GM12878 (cell line): Measurements from ENCODE around the gene SLC6A3. TPM values are rescaled to one million over a fixed set of nuclear protein-coding genes. Genes with fewer than 3 reads are reported as not detected.

ENCODE experiments used
- ATAC-seq: fragments of 200-7000 bp; cut with Tn5 transposase; 3 replicates; pipeline ENCODE4 v1.9.1; 2020; ENCODE audit warnings: mild to moderate bottlenecking, moderate library complexity
- BruUV-seq: library from RNA; stranded (reverse); fragments of 400-500 nt; replicated peaks from 2 replicates; lab custom pipeline; 2021; lab: Mats Ljungman, UMichigan
- CTCF ChIA-PET: fragments of 300-600 bp; sonication (Branson Sonifier 250); formaldehyde crosslinking; extraction: SDS; loops from one replicate; lab custom pipeline; 2021; ENCODE audit warnings: inconsistent platforms; lab: Yijun Ruan, JAX
- POLR2A ChIA-PET: fragments of 350-600 bp; formaldehyde crosslinking; extraction: SDS; loops from one replicate; lab custom pipeline; 2021; ENCODE audit warnings: inconsistent platforms; lab: Charles Lee
- RAD21 ChIA-PET: fragments of 300-600 bp; sonication (Branson Sonifier 250); formaldehyde crosslinking; loops from one replicate; lab custom pipeline; 2023; ENCODE audit warnings: antibody characterized with exemption; ENCODE audit not compliant: unreplicated experiment; lab: Charles Lee
- SMC1A ChIA-PET: fragments of 300-600 bp; sonication (Branson Sonifier 250); formaldehyde crosslinking; loops from one replicate; lab custom pipeline; 2023; ENCODE audit not compliant: unreplicated experiment, uncharacterized antibody; lab: Charles Lee
- DNase-seq: peaks from one replicate; pipeline ENCODE4 v3.0.0-alpha.2; 2011; ENCODE audit warnings: low read depth, low spot score
- FAIRE-seq: peaks from 3 replicates; lab custom pipeline; 2011; peaks lifted over from hg19 to GRCh38; lab: Jason Lieb, UNC
- H2AFZ ChIP-seq: 2 replicates; pipeline ENCODE4 v1.6.0; 2011; ENCODE audit warnings: low read depth, low read length, control low read depth; ENCODE audit not compliant: control insufficient read depth
- H3K27ac ChIP-seq: 2 replicates; pipeline ENCODE4 v1.5.1; 2011; ENCODE audit warnings: control low read depth; ENCODE audit not compliant: control insufficient read depth, insufficient read depth
- H3K27me3 ChIP-seq, 2 experiments: replicated peaks in 1 of 2; 2 replicates each; pipeline versions ENCODE4 v1.6.0 to v1.6.1; 2011; ENCODE audit warnings: low read length in 1 of 2; ENCODE audit not compliant: control insufficient read depth in 2 of 2, insufficient read depth in 2 of 2
- H3K36me3 ChIP-seq, 2 experiments: 2 replicates each; pipeline ENCODE4 v1.5.1; 2011; ENCODE audit warnings: low read length in 1 of 2; ENCODE audit not compliant: control insufficient read depth in 2 of 2, insufficient read depth in 2 of 2
- H3K4me1 ChIP-seq: 2 replicates; pipeline ENCODE4 v1.6.1; 2011; ENCODE audit warnings: mild to moderate bottlenecking, low read length, moderate library complexity, mixed read lengths; ENCODE audit not compliant: control insufficient read depth, insufficient read depth
- H3K4me2 ChIP-seq: 2 replicates; pipeline ENCODE4 v1.6.0; 2011; ENCODE audit warnings: control low read depth; ENCODE audit not compliant: control insufficient read depth, insufficient read depth
- H3K4me3 ChIP-seq: fragments of 200-600 bp; sonication (generic); 2 replicates; pipeline ENCODE4 v1.5.1; 2016
- H3K79me2 ChIP-seq: 2 replicates; pipeline ENCODE4 v1.6.0; 2011; ENCODE audit warnings: low read length; ENCODE audit not compliant: control insufficient read depth, insufficient read depth
- H3K9ac ChIP-seq: 2 replicates; pipeline ENCODE4 v1.8.0; 2011; ENCODE audit warnings: low read length, control low read depth, mixed read lengths; ENCODE audit not compliant: control insufficient read depth, insufficient read depth
- H3K9me3 ChIP-seq: replicated peaks from 3 replicates; pipeline ENCODE4 v1.5.1; 2011; ENCODE audit warnings: mild to moderate bottlenecking, low read length; ENCODE audit not compliant: control insufficient read depth, insufficient read depth
- H4K20me1 ChIP-seq: 2 replicates; pipeline ENCODE4 v1.6.0; 2011; ENCODE audit not compliant: control insufficient read depth, insufficient read depth
- ASH2L ChIP-seq: fragments of 300-600, 200-600 bp; sonication (generic); IDR thresholded peaks from 2 replicates; pipeline ENCODE4 v1.6.1; 2017; ENCODE audit warnings: low read depth, mild to moderate bottlenecking, borderline replicate concordance
- BACH1 ChIP-seq: fragments of 450-650 bp; IDR thresholded peaks from 2 replicates; pipeline ENCODE4 v1.6.1; 2017; ENCODE audit warnings: mild to moderate bottlenecking, borderline replicate concordance
- EED ChIP-seq: sonication (generic); IDR thresholded peaks from 2 replicates; pipeline ENCODE4 v1.6.1; 2016; ENCODE audit warnings: antibody characterized with exemption, low read depth
- ETV6 ChIP-seq, 2 experiments: fragments of 450-650 bp in 1 of 2; IDR thresholded peaks in 1 of 2; conservative IDR thresholded peaks in 1 of 2; 2 replicates each; pipeline ENCODE4 v1.6.1; 2014; ENCODE audit warnings: antibody characterized with exemption in 1 of 2, borderline replicate concordance in 1 of 2, low read depth in 1 of 2, mild to moderate bottlenecking in 1 of 2, moderate library complexity in 1 of 2
- MYB ChIP-seq: fragments of 150-350 bp; IDR thresholded peaks from 2 replicates; pipeline ENCODE4 v1.6.1; 2014; ENCODE audit warnings: mild to moderate bottlenecking, low read depth, low read length, borderline replicate concordance
- RELA ChIP-seq: fragments of 450-650 bp; IDR thresholded peaks from 2 replicates; pipeline ENCODE4 v1.8.0; 2014; ENCODE audit warnings: borderline replicate concordance; ENCODE audit not compliant: partially characterized antibody
- SIN3A ChIP-seq: IDR thresholded peaks from 2 replicates; pipeline ENCODE4 v1.6.1; 2012; ENCODE audit warnings: low read depth, low read length, improper control_type of control experiment
- TARDBP ChIP-seq: IDR thresholded peaks from 2 replicates; pipeline ENCODE4 v1.6.1; 2016; ENCODE audit warnings: borderline replicate concordance
- TCF12 ChIP-seq: IDR thresholded peaks from 2 replicates; pipeline ENCODE4 v1.6.1; 2011; ENCODE audit warnings: low read depth, mild to moderate bottlenecking, low read length
- TCF3 ChIP-seq: IDR thresholded peaks from 2 replicates; pipeline ENCODE4 v1.6.1; 2012; ENCODE audit warnings: low read depth, mild to moderate bottlenecking, low read length, borderline replicate concordance; ENCODE audit not compliant: insufficient read depth
- YY1 ChIP-seq: IDR thresholded peaks from 2 replicates; pipeline ENCODE4 v1.6.1; 2011; ENCODE audit warnings: low read depth, mild to moderate bottlenecking, low read length
- WGBS: methylation state at CpG from one replicate; pipeline ENCODE4 v1.1.6; 2016; ENCODE audit warnings: low lambda C conversion rate; ENCODE audit not compliant: insufficient replicate concordance, insufficient coverage; ENCODE audit errors: missing lambda C conversion rate; 5-methylcytosine and 5-hydroxymethylcytosine counted together
- in situ Hi-C: fragments of 300-500 bp; cut with MboI; formaldehyde crosslinking; loops from 9 replicates; pipeline ENCODE4 v1.14.3; 2018; ENCODE audit warnings: mixed read lengths
- intact Hi-C: fragments of 100-400 bp; cut with micrococcal nuclease; formaldehyde crosslinking; loops from one replicate; pipeline ENCODE4 v1.14.2; 2022; ENCODE audit not compliant: unreplicated experiment
- polyA plus RNA-seq, 11 experiments: library from polyadenylated mRNA; depleted of rRNA in 4 of 11; unstranded in 6 of 11; stranded (reverse) in 5 of 11; fragments of >200 nt; fragmentation: Nextera tagmentation in 4 of 11; fragmentation: Illumina TruSeq in 1 of 11; extraction: Ambion mirVana in 4 of 11; extraction: Trizol in 1 of 11; gene quantifications; 1 replicate in 1 of 11; 2 replicates in 10 of 11; pipeline versions ENCODE4 v1.2.1 to v1.2.3, GENCODE V29; 2011 to 2016; ENCODE audit warnings: inconsistent platforms in 2 of 11, missing spikeins in 2 of 11, low read depth in 1 of 11
- total RNA-seq, 4 experiments: library from RNA; depleted of rRNA in 3 of 4; stranded (reverse); fragments of >200 nt in 3 of 4; fragmentation: Illumina TruSeq in 1 of 4; extraction: Trizol in 1 of 4; gene quantifications; 2 replicates each; pipeline versions ENCODE4 v1.2.1 to v1.2.3, GENCODE V29; 2013 to 2021
- TF ChIP-seq, protein P1 (sequence below): fragments of 450-650 bp; IDR thresholded peaks from 2 replicates; pipeline ENCODE4 v1.6.1; 2017; ENCODE audit warnings: mild to moderate bottlenecking, moderate library complexity
- TF ChIP-seq, protein P2 (sequence below): fragments of 450-650 bp; IDR thresholded peaks from 2 replicates; pipeline ENCODE4 v1.6.1; 2018; ENCODE audit warnings: borderline replicate concordance, mild to moderate bottlenecking; ENCODE audit not compliant: partially characterized antibody
- TF ChIP-seq, protein P3 (sequence below): IDR thresholded peaks from 2 replicates; pipeline ENCODE4 v1.6.1; 2011; ENCODE audit warnings: low read depth, mild to moderate bottlenecking, low read length, moderate library complexity, borderline replicate concordance; ENCODE audit errors: extremely low read depth

SLC6A3 gene
- total and polyA plus RNA-seq, 10 of the 15 experiments (the other 5 are each of a cell fraction or from before 2014, with no cell fraction given): 0.01 TPM; not detected in 9

DNA sequence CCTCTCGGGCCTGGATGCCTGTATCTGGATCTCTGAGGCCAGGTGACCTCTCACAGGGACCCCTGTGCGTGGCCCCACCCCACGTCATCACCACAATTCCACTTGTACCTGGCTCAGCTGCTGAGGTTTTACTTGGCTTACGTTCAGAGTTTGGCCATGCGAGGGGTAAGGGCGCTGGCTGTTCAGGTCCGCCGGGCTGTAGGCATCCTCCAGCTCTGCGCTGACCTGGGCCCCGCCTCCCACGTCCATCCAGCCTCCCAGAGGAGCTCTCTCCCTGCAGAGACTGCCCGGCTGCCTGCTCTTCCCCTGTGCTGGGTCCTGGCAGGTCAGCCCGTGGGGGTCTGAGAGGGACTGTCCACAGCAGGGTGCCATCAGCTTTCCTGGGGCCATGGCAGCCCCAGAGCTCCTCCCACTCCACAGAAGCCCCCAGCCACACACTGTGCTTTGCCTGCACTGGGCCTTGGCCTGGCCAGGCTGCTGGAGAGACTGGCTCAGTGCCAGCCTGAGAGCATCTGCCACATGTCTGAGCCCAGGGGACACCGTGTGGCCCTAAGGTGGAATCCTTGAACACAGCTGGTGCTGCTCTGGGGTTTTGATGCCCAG is 43.6 kb downstream of the SLC6A3 start:
- Histone ChIP-seq H3K4me2 (no peak overlapping the region), H3K79me2 (no peaks in the 10 kb centered on the region), H3K9ac (no peak overlapping the region), H3K36me3 (no peaks in the 10 kb centered on the region), H3K9me3 (no peaks in the 10 kb centered on the region; the same call in 2 of the 3 replicates), H3K4me1 (no peaks in the 10 kb centered on the region), H3K4me3 (no peak overlapping the region), H2AFZ (no peak overlapping the region), H3K27me3 (peaks cover 1 to 4% of the 10 kb centered on the region in 2 experiments; a peak in 2 of 4 replicates), H4K20me1 (no peaks in the 10 kb centered on the region), H3K27ac (no peak overlapping the region)
- POLR2A ChIA-PET: no interaction called here
- intact Hi-C loops (no loop called here), in situ Hi-C loops (no loop called here)
- TF ChIP-seq RELA (no peak), TCF3 (no peak), MYB (no peak), ETV6 (conservative IDR thresholded peaks at IDR 0.05 in 1 of 2, IDR thresholded peaks at IDR 0.05 in 1 of 2; ENCODE audit: borderline replicate concordance in 1 of 2, low read depth in 1 of 2) (no peak), TCF12 (no peak), BACH1 (no peak), YY1 (no peak), TARDBP (no peak), ASH2L (no peak), EED (no peak), SIN3A (no peak)
- TF ChIP-seq, protein P1, sequence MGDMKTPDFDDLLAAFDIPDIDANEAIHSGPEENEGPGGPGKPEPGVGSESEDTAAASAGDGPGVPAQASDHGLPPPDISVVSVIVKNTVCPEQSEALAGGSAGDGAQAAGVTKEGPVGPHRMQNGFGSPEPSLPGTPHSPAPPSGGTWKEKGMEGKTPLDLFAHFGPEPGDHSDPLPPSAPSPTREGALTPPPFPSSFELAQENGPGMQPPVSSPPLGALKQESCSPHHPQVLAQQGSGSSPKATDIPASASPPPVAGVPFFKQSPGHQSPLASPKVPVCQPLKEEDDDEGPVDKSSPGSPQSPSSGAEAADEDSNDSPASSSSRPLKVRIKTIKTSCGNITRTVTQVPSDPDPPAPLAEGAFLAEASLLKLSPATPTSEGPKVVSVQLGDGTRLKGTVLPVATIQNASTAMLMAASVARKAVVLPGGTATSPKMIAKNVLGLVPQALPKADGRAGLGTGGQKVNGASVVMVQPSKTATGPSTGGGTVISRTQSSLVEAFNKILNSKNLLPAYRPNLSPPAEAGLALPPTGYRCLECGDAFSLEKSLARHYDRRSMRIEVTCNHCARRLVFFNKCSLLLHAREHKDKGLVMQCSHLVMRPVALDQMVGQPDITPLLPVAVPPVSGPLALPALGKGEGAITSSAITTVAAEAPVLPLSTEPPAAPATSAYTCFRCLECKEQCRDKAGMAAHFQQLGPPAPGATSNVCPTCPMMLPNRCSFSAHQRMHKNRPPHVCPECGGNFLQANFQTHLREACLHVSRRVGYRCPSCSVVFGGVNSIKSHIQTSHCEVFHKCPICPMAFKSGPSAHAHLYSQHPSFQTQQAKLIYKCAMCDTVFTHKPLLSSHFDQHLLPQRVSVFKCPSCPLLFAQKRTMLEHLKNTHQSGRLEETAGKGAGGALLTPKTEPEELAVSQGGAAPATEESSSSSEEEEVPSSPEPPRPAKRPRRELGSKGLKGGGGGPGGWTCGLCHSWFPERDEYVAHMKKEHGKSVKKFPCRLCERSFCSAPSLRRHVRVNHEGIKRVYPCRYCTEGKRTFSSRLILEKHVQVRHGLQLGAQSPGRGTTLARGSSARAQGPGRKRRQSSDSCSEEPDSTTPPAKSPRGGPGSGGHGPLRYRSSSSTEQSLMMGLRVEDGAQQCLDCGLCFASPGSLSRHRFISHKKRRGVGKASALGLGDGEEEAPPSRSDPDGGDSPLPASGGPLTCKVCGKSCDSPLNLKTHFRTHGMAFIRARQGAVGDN: no peak
- TF ChIP-seq, protein P2, sequence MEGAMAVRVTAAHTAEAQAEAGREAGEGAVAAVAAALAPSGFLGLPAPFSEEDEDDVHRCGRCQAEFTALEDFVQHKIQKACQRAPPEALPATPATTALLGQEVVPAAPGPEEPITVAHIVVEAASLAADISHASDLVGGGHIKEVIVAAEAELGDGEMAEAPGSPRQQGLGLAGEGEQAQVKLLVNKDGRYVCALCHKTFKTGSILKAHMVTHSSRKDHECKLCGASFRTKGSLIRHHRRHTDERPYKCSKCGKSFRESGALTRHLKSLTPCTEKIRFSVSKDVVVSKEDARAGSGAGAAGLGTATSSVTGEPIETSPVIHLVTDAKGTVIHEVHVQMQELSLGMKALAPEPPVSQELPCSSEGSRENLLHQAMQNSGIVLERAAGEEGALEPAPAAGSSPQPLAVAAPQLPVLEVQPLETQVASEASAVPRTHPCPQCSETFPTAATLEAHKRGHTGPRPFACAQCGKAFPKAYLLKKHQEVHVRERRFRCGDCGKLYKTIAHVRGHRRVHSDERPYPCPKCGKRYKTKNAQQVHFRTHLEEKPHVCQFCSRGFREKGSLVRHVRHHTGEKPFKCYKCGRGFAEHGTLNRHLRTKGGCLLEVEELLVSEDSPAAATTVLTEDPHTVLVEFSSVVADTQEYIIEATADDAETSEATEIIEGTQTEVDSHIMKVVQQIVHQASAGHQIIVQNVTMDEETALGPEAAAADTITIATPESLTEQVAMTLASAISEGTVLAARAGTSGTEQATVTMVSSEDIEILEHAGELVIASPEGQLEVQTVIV: no peak
- TF ChIP-seq, protein P3, sequence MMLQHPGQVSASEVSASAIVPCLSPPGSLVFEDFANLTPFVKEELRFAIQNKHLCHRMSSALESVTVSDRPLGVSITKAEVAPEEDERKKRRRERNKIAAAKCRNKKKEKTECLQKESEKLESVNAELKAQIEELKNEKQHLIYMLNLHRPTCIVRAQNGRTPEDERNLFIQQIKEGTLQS: no peak
- WGBS: 37% methylated on average over 14 of the region's 14 CpGs
- RAD21 ChIA-PET: no interaction called here
- no peak for ATAC-seq
- no TSS peak for BruUV-seq
- DNase-seq: no peak
- SMC1A ChIA-PET: no interaction called here
- CTCF ChIA-PET: no interaction called here
- FAIRE-seq: no peak
